DMS153 (cell line): ENCODE data around the gene SRRT.

Source experiments
- DNase-seq: peaks from one replicate; lab custom pipeline; 2025; lab: John Stamatoyannopoulos, UW

The SRRT gene

GRCh38 chr7:100855515-100855914, 19.4 kb upstream of the SRRT start:
- DNase-seq: no peak

GRCh38 chr7:100856871-100857282, 18.0 kb upstream of the SRRT start:
- no peak for DNase-seq

- DNase-seq: no peak
Measured at GRCh38 chr7:100859856-100860255, 15.0 kb upstream of the SRRT start.

GRCh38 chr7:100860702-100861615, 13.9 kb upstream of the SRRT start:
- no peak for DNase-seq

GRCh38 chr7:100861616-100861985, 13.3 kb upstream of the SRRT start:
- no peak for DNase-seq

- DNase-seq: no peak
Measured at GRCh38 chr7:100863406-100863950, 11.4 kb upstream of the SRRT start.

GRCh38 chr7:100864263-100864845, 10.5 kb upstream of the SRRT start:
- no peak for DNase-seq

GRCh38 chr7:100865372-100865911, 9.5 kb upstream of the SRRT start:
- DNase-seq: peak; percentile 67

- peak; percentile 42 for DNase-seq
Measured at GRCh38 chr7:100865938-100866728, 8.8 kb upstream of the SRRT start.

- DNase-seq: no peak
Measured at GRCh38 chr7:100866729-100867039, 8.2 kb upstream of the SRRT start.

GRCh38 chr7:100867040-100867775, 7.7 kb upstream of the SRRT start, which contains the start of gene TRIP6:
TRIP6 (plus strand) TSS chr7:100867387; CDS start chr7:100867498, 111 bp downstream.
- no peak for DNase-seq

GRCh38 chr7:100867776-100868485, 7.0 kb upstream of the SRRT start:
- DNase-seq: no peak

GRCh38 chr7:100873599-100874299, 1.2 kb upstream of the SRRT start:
- no peak for DNase-seq

- DNase-seq: no peak
Measured at GRCh38 chr7:100874300-100874576, 665 bp upstream of the SRRT start.

- no peak for DNase-seq
Measured at GRCh38 chr7:100875356-100875751, 451 bp downstream of the SRRT start.

GRCh38 chr7:100878013-100878412, 3.1 kb downstream of the SRRT start:
- DNase-seq: no peak

GRCh38 chr7:100878685-100879084, 3.8 kb downstream of the SRRT start:
- no peak for DNase-seq

- no peak for DNase-seq
Measured at GRCh38 chr7:100879685-100880261, 4.9 kb downstream of the SRRT start.

GRCh38 chr7:100880645-100881044, 5.7 kb downstream of the SRRT start:
- DNase-seq: no peak

- DNase-seq: no peak
Measured at GRCh38 chr7:100881136-100881535, 6.2 kb downstream of the SRRT start.
